ENCODE measurements around the gene KCTD14.

Gene KCTD14

GRCh38 chr11:77981346-77981947, 41.6 kb downstream of the KCTD14 start:
- no peak overlapping the region for H3K4me3 ChIP-seq (ENCODE audit: low read length in 2 of 2)
- DNase-seq (ENCODE audit: low spot score), result no peak
- H3K4ac ChIP-seq (ENCODE audit: low read length), result no peak overlapping the region
- no peak overlapping the region for H4K91ac ChIP-seq (ENCODE audit: low read depth, low read length, poor library complexity)
- no peak overlapping the region for H3K23ac ChIP-seq (ENCODE audit: low read depth, low read length, poor library complexity)
- H3K27ac ChIP-seq (replicated peaks; ENCODE audit: low read length), result no peak overlapping the region
- no peak overlapping the region for H2AFZ ChIP-seq (ENCODE audit: low read length)
- no peak overlapping the region for H4K8ac ChIP-seq (ENCODE audit: low read depth, low read length)
- no peak overlapping the region for H2BK5ac ChIP-seq (ENCODE audit: low read length)
- no CpG with 5 or more reads among the region's 2 CpGs for WGBS, 2 donors (ENCODE audit: extremely low coverage in 2 of 2, insufficient read length in 2 of 2, insufficient replicate concordance in 1 of 2)
- no peak overlapping the region for H2BK120ac ChIP-seq (ENCODE audit: low read depth, low read length)
- no peaks in the 10 kb centered on the region for H3K4me1 ChIP-seq (ENCODE audit: control insufficient read depth in 2 of 2, insufficient read depth in 1 of 2, low read depth in 1 of 2, low read length in 2 of 2)
- peaks cover 10 to 74% of the 10 kb centered on the region in 2 donors for H3K36me3 ChIP-seq (replicated peaks in 1 of 2; ENCODE audit: control insufficient read depth in 2 of 2, insufficient read depth in 2 of 2, low read length in 2 of 2)
- no peak overlapping the region for H3K14ac ChIP-seq (ENCODE audit: low read length)
- no peak overlapping the region for H3K9ac ChIP-seq (ENCODE audit: low read depth, low read length, poor library complexity)
- no peaks in the 10 kb centered on the region for H3K9me3 ChIP-seq (replicated peaks in 1 of 2; ENCODE audit: control insufficient read depth in 2 of 2, insufficient read depth in 1 of 2, low read depth in 1 of 2, low read length in 2 of 2)
- no peak overlapping the region for H3K18ac ChIP-seq (ENCODE audit: low read length)
- no peak overlapping the region for H2AK5ac ChIP-seq (ENCODE audit: low read depth, low read length)
- no peaks in the 10 kb centered on the region for H3K27me3 ChIP-seq (ENCODE audit: control insufficient read depth in 3 of 3, insufficient read depth in 3 of 3, low read depth in 1 of 3, low read length in 3 of 3)
- no peak overlapping the region for H3K4me2 ChIP-seq (ENCODE audit: insufficient read depth, low read length, poor library complexity, severe bottlenecking)
- no peaks in the 10 kb centered on the region for H3K79me1 ChIP-seq (ENCODE audit: low read depth, low read length)
- no peak overlapping the region for H2BK15ac ChIP-seq (ENCODE audit: low read length)
- H2BK12ac ChIP-seq (ENCODE audit: low read length), result no peak overlapping the region

GRCh38 chr11:77968337-77968736, 54.7 kb downstream of the KCTD14 start:
- H3K4ac ChIP-seq (ENCODE audit: low read length), result no peak overlapping the region
- peaks cover 0 to 1% of the 10 kb centered on the region in 2 donors for H3K9me3 ChIP-seq (replicated peaks in 1 of 2; ENCODE audit: control insufficient read depth in 2 of 2, insufficient read depth in 1 of 2, low read depth in 1 of 2, low read length in 2 of 2)
- no peak overlapping the region for H2AFZ ChIP-seq (ENCODE audit: low read length)
- no peak overlapping the region for H3K23ac ChIP-seq (ENCODE audit: low read depth, low read length, poor library complexity)
- no peaks in the 10 kb centered on the region for H3K79me1 ChIP-seq (ENCODE audit: low read depth, low read length)
- no peak overlapping the region for H3K9ac ChIP-seq (ENCODE audit: low read depth, low read length, poor library complexity)
- peaks cover 3 to 33% of the 10 kb centered on the region in 2 donors for H3K36me3 ChIP-seq (replicated peaks in 1 of 2; ENCODE audit: control insufficient read depth in 2 of 2, insufficient read depth in 2 of 2, low read length in 2 of 2)
- H2BK15ac ChIP-seq (ENCODE audit: low read length), result no peak overlapping the region
- H3K4me1 ChIP-seq (ENCODE audit: control insufficient read depth in 2 of 2, insufficient read depth in 1 of 2, low read depth in 1 of 2, low read length in 2 of 2), result no peaks in the 10 kb centered on the region
- H3K27me3 ChIP-seq (ENCODE audit: control insufficient read depth in 3 of 3, insufficient read depth in 3 of 3, low read depth in 1 of 3, low read length in 3 of 3), result no peaks in the 10 kb centered on the region
- WGBS, 2 donors (ENCODE audit: extremely low coverage in 2 of 2, insufficient read length in 2 of 2, insufficient replicate concordance in 1 of 2), result 100% methylated on average over 1 of the region's 2 CpGs; no CpG with 5 or more reads in 1 of the 2 donors
- H3K14ac ChIP-seq (ENCODE audit: low read length), result no peak overlapping the region
- no peak overlapping the region for H3K4me2 ChIP-seq (ENCODE audit: insufficient read depth, low read length, poor library complexity, severe bottlenecking)
- no peak overlapping the region for H4K91ac ChIP-seq (ENCODE audit: low read depth, low read length, poor library complexity)
- H2BK120ac ChIP-seq (ENCODE audit: low read depth, low read length), result no peak overlapping the region
- H2AK5ac ChIP-seq (ENCODE audit: low read depth, low read length), result no peak overlapping the region
- DNase-seq (ENCODE audit: low spot score), result no peak
- no peak overlapping the region for H2BK12ac ChIP-seq (ENCODE audit: low read length)
- no peak overlapping the region for H3K4me3 ChIP-seq (ENCODE audit: low read length in 2 of 2)
- H3K27ac ChIP-seq (replicated peaks; ENCODE audit: low read length), result no peak overlapping the region
- H4K8ac ChIP-seq (ENCODE audit: low read depth, low read length), result no peak overlapping the region
- no peak overlapping the region for H3K18ac ChIP-seq (ENCODE audit: low read length)
- H2BK5ac ChIP-seq (ENCODE audit: low read length), result no peak overlapping the region

GRCh38 chr11:77967753-77968152, 55.3 kb downstream of the KCTD14 start:
- no peaks in the 10 kb centered on the region for H3K79me1 ChIP-seq (ENCODE audit: low read depth, low read length)
- H3K4me2 ChIP-seq (ENCODE audit: insufficient read depth, low read length, poor library complexity, severe bottlenecking), result no peak overlapping the region
- H3K4me3 ChIP-seq (ENCODE audit: low read length in 2 of 2), result no peak overlapping the region
- no peak overlapping the region for H3K18ac ChIP-seq (ENCODE audit: low read length)
- no peaks in the 10 kb centered on the region for H3K4me1 ChIP-seq (ENCODE audit: control insufficient read depth in 2 of 2, insufficient read depth in 1 of 2, low read depth in 1 of 2, low read length in 2 of 2)
- H3K27ac ChIP-seq (replicated peaks; ENCODE audit: low read length), result no peak overlapping the region
- no peak overlapping the region for H3K9ac ChIP-seq (ENCODE audit: low read depth, low read length, poor library complexity)
- DNase-seq (ENCODE audit: low spot score), result no peak
- no peak overlapping the region for H2BK120ac ChIP-seq (ENCODE audit: low read depth, low read length)
- H3K23ac ChIP-seq (ENCODE audit: low read depth, low read length, poor library complexity), result no peak overlapping the region
- H2BK5ac ChIP-seq (ENCODE audit: low read length), result no peak overlapping the region
- H4K91ac ChIP-seq (ENCODE audit: low read depth, low read length, poor library complexity), result no peak overlapping the region
- H2BK12ac ChIP-seq (ENCODE audit: low read length), result no peak overlapping the region
- no peak overlapping the region for H3K4ac ChIP-seq (ENCODE audit: low read length)
- H3K14ac ChIP-seq (ENCODE audit: low read length), result no peak overlapping the region
- H3K27me3 ChIP-seq (ENCODE audit: control insufficient read depth in 3 of 3, insufficient read depth in 3 of 3, low read depth in 1 of 3, low read length in 3 of 3), result no peaks in the 10 kb centered on the region
- H4K8ac ChIP-seq (ENCODE audit: low read depth, low read length), result no peak overlapping the region
- no peaks in the 10 kb centered on the region for H3K9me3 ChIP-seq (replicated peaks in 1 of 2; ENCODE audit: control insufficient read depth in 2 of 2, insufficient read depth in 1 of 2, low read depth in 1 of 2, low read length in 2 of 2)
- no peak overlapping the region for H2BK15ac ChIP-seq (ENCODE audit: low read length)
- peaks cover 3 to 33% of the 10 kb centered on the region in 2 donors for H3K36me3 ChIP-seq (replicated peaks in 1 of 2; ENCODE audit: control insufficient read depth in 2 of 2, insufficient read depth in 2 of 2, low read length in 2 of 2)
- H2AFZ ChIP-seq (ENCODE audit: low read length), result no peak overlapping the region
- no peak overlapping the region for H2AK5ac ChIP-seq (ENCODE audit: low read depth, low read length)

- H2BK15ac ChIP-seq (ENCODE audit: low read length), result no peak overlapping the region
- H3K9ac ChIP-seq (ENCODE audit: low read depth, low read length, poor library complexity), result no peak overlapping the region
- no peak overlapping the region for H3K4me3 ChIP-seq (ENCODE audit: low read length in 2 of 2)
- WGBS, 2 donors (ENCODE audit: extremely low coverage in 2 of 2, insufficient read length in 2 of 2, insufficient replicate concordance in 1 of 2), result no CpG with 5 or more reads among the region's 2 CpGs
- H2BK120ac ChIP-seq (ENCODE audit: low read depth, low read length), result no peak overlapping the region
- H3K27ac ChIP-seq (replicated peaks; ENCODE audit: low read length), result no peak overlapping the region
- no peak overlapping the region for H2BK12ac ChIP-seq (ENCODE audit: low read length)
- no peak overlapping the region for H3K14ac ChIP-seq (ENCODE audit: low read length)
- no peak overlapping the region for H3K4ac ChIP-seq (ENCODE audit: low read length)
- H2AK5ac ChIP-seq (ENCODE audit: low read depth, low read length), result no peak overlapping the region
- no peaks in the 10 kb centered on the region for H3K27me3 ChIP-seq (ENCODE audit: control insufficient read depth in 3 of 3, insufficient read depth in 3 of 3, low read depth in 1 of 3, low read length in 3 of 3)
- H4K91ac ChIP-seq (ENCODE audit: low read depth, low read length, poor library complexity), result no peak overlapping the region
- no peak overlapping the region for H2BK5ac ChIP-seq (ENCODE audit: low read length)
- no peak overlapping the region for H3K4me2 ChIP-seq (ENCODE audit: insufficient read depth, low read length, poor library complexity, severe bottlenecking)
- no peak overlapping the region for H3K23ac ChIP-seq (ENCODE audit: low read depth, low read length, poor library complexity)
- no peaks in the 10 kb centered on the region for H3K9me3 ChIP-seq (replicated peaks in 1 of 2; ENCODE audit: control insufficient read depth in 2 of 2, insufficient read depth in 1 of 2, low read depth in 1 of 2, low read length in 2 of 2)
- no peak overlapping the region for H2AFZ ChIP-seq (ENCODE audit: low read length)
- no peaks in the 10 kb centered on the region for H3K4me1 ChIP-seq (ENCODE audit: control insufficient read depth in 2 of 2, insufficient read depth in 1 of 2, low read depth in 1 of 2, low read length in 2 of 2)
- no peak overlapping the region for H3K18ac ChIP-seq (ENCODE audit: low read length)
- H3K79me1 ChIP-seq (ENCODE audit: low read depth, low read length), result no peaks in the 10 kb centered on the region
- no peak overlapping the region for H4K8ac ChIP-seq (ENCODE audit: low read depth, low read length)
- no peak for DNase-seq (ENCODE audit: low spot score)
- peaks cover 3 to 33% of the 10 kb centered on the region in 2 donors for H3K36me3 ChIP-seq (replicated peaks in 1 of 2; ENCODE audit: control insufficient read depth in 2 of 2, insufficient read depth in 2 of 2, low read length in 2 of 2)
These were observed 56.0 kb downstream of the KCTD14 start for GRCh38 chr11:77967121-77967520.
